Breast epithelium (tissue), 3 donors: Measurements from ENCODE around the gene CLPSL2.
A peak's percentile ranks its signal among the peaks of the same experiment; 100 is the strongest.

Experiments
- POLR2A ChIP-seq: fragments of 450-650 bp; IDR thresholded peaks from one replicate; pipeline ENCODE4 v1.6.1; 2016; ENCODE audit warnings: antibody characterized with exemption, mild to moderate bottlenecking, moderate library complexity
- TF ChIP-seq, protein P1 (sequence below), 3 donors: fragments of 450-650 bp; IDR thresholded peaks; one replicate each; pipeline ENCODE4 v1.5.1; 2016 to 2017; ENCODE audit warnings: antibody characterized with exemption in 3 of 3, mild to moderate bottlenecking in 3 of 3, moderate library complexity in 3 of 3

DNA sequence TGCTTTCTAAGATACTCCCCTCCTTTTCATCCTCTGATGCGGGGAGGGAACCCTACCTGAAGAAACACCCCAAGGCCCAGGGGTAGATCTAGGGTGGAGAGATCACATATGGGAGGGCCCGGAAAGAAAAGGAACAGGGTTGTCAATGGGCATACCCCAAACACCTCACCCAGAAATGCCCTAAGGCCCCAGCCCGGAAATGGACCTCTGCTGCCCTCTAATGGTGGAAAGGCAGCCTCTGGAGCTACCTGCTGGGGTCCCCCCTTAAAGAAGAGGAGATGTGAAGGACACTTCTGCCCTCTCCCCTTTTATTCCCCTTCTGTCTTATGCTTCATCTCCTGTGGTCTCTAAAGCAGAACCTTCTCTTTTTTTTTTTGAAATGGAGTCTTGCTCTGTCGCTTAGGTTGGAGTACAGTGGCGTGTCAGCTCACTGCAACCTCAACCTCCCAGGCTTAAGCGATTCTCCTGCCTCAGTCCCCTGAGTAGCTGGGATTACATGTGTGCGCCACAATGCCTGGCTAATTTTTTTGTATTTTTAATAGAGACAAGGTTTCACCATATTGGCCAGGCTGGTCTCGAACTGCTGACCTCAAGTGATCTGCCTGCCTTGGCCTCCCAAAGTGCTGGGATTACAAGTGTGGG is 40.0 kb upstream of the CLPSL2 start:
- TF ChIP-seq, protein P1, sequence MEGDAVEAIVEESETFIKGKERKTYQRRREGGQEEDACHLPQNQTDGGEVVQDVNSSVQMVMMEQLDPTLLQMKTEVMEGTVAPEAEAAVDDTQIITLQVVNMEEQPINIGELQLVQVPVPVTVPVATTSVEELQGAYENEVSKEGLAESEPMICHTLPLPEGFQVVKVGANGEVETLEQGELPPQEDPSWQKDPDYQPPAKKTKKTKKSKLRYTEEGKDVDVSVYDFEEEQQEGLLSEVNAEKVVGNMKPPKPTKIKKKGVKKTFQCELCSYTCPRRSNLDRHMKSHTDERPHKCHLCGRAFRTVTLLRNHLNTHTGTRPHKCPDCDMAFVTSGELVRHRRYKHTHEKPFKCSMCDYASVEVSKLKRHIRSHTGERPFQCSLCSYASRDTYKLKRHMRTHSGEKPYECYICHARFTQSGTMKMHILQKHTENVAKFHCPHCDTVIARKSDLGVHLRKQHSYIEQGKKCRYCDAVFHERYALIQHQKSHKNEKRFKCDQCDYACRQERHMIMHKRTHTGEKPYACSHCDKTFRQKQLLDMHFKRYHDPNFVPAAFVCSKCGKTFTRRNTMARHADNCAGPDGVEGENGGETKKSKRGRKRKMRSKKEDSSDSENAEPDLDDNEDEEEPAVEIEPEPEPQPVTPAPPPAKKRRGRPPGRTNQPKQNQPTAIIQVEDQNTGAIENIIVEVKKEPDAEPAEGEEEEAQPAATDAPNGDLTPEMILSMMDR (IDR thresholded peaks at IDR 0.05), result peak; percentile 79 to 92 (median 85)
- no peak for TF ChIP-seq POLR2A
